K562 (cell line): ENCODE measurements around the gene KLHL12. TPM values are rescaled to one million over a fixed set of nuclear protein-coding genes. Genes with fewer than 3 reads are reported as not detected.

Experiments
- polyA plus RNA-seq, 8 experiments: library from polyadenylated mRNA; depleted of rRNA in 4 of 8; stranded (reverse) in 5 of 8; unstranded in 3 of 8; fragments of >200 nt; fragmentation: Nextera tagmentation in 2 of 8; fragmentation: Illumina TruSeq in 1 of 8; extraction: Ambion mirVana in 2 of 8; extraction: Trizol in 1 of 8; gene quantifications; 2 replicates each; pipeline versions ENCODE4 v1.2.1 to v1.2.3, GENCODE V29; 2011 to 2014; ENCODE audit warnings: inconsistent platforms in 1 of 8, missing spikeins in 1 of 8
- small RNA-seq: library from RNA; depleted of rRNA; stranded (forward); fragments of <200 nt; gene quantifications from one replicate; pipeline ENCODE3, GENCODE V24; 2014
- total RNA-seq, 7 experiments: library from RNA; depleted of rRNA in 6 of 7; stranded (reverse); fragments of >200 nt in 6 of 7; fragmentation: Illumina TruSeq in 2 of 7; extraction: Trizol in 2 of 7; gene quantifications; 2 replicates each; pipeline versions ENCODE4 v1.2.1 to v1.2.3, GENCODE V29; 2011 to 2021; ENCODE audit warnings: low replicate concordance in 1 of 7

The KLHL12 gene
- total and polyA plus RNA-seq, 9 of the 15 experiments (the other 6 are each of a cell fraction or from before 2014, with no cell fraction given): 23.1 to 85.1 (median 35.0) TPM

Small RNAs within 50 kb of the gene (small RNA-seq; reads per million reads assigned to genes)
- not detected for gene RF00019

Other genes starting within 250 kb of the KLHL12 start
Only the 7 nearest of the 11 such genes appear.
- gene KDM5B, start 118.8 kb downstream of the KLHL12 start, total RNA-seq (2014; rRNA removed): 50.7 and 56.3 TPM in 2 replicates
- gene KDM5B, start 118.8 kb downstream of the KLHL12 start, total RNA-seq (2014; rRNA removed; fragmentation: Illumina TruSeq; extraction: Trizol): 71.4 and 78.0 TPM in 2 replicates
- gene KDM5B, start 118.8 kb downstream of the KLHL12 start, total RNA-seq (2015; rRNA removed; fragmentation: Illumina TruSeq; extraction: Trizol): 54.6 and 57.1 TPM in 2 replicates
- gene KDM5B, start 118.8 kb downstream of the KLHL12 start, total RNA-seq (2021): 88.5 and 90.6 TPM in 2 replicates
- 61.1 and 72.3 TPM in 2 replicates for gene KDM5B, start 118.8 kb downstream of the KLHL12 start, polyA plus RNA-seq (2011; rRNA removed)
- gene KDM5B, start 118.8 kb downstream of the KLHL12 start, polyA plus RNA-seq (2014; fragmentation: Illumina TruSeq; extraction: Trizol): 44.4 and 58.5 TPM in 2 replicates
- gene KDM5B, start 118.8 kb downstream of the KLHL12 start, polyA plus RNA-seq (2014; fragmentation: Nextera tagmentation; extraction: Ambion mirVana): 10 to 100 TPM; 15.4 to 18.5 TPM
- 32.6 and 38.6 TPM in 2 replicates for gene KDM5B, start 118.8 kb downstream of the KLHL12 start, polyA plus RNA-seq (2014; rRNA removed)
- 0.45 TPM in 1 of 2 replicates, not detected in the other for gene PCAT6, start 116.3 kb downstream of the KLHL12 start, total RNA-seq (2014; rRNA removed)
- 0.25 TPM in 1 of 2 replicates, not detected in the other for gene PCAT6, start 116.3 kb downstream of the KLHL12 start, total RNA-seq (2014; rRNA removed; fragmentation: Illumina TruSeq; extraction: Trizol)
- gene PCAT6, start 116.3 kb downstream of the KLHL12 start, total RNA-seq (2015; rRNA removed; fragmentation: Illumina TruSeq; extraction: Trizol): 0.36 TPM in 1 of 2 replicates, not detected in the other
- 2.4 and 2.5 TPM in 2 replicates for gene PCAT6, start 116.3 kb downstream of the KLHL12 start, total RNA-seq (2021)
- gene PCAT6, start 116.3 kb downstream of the KLHL12 start, polyA plus RNA-seq (2011; rRNA removed): 1.0 and 2.2 TPM in 2 replicates
- gene PCAT6, start 116.3 kb downstream of the KLHL12 start, polyA plus RNA-seq (2014; fragmentation: Illumina TruSeq; extraction: Trizol): 0.65 and 2.8 TPM in 2 replicates
- gene PCAT6, start 116.3 kb downstream of the KLHL12 start, polyA plus RNA-seq (2014; fragmentation: Nextera tagmentation; extraction: Ambion mirVana): under 1 TPM; 0.35 to 0.42 TPM
- 0.13 and 1.0 TPM in 2 replicates for gene PCAT6, start 116.3 kb downstream of the KLHL12 start, polyA plus RNA-seq (2014; rRNA removed)
- 7.4 and 11.4 TPM in 2 replicates for gene RABIF, start 38.1 kb downstream of the KLHL12 start, total RNA-seq (2014; rRNA removed)
- gene RABIF, start 38.1 kb downstream of the KLHL12 start, total RNA-seq (2014; rRNA removed; fragmentation: Illumina TruSeq; extraction: Trizol): 8.8 and 9.8 TPM in 2 replicates
- gene RABIF, start 38.1 kb downstream of the KLHL12 start, total RNA-seq (2015; rRNA removed; fragmentation: Illumina TruSeq; extraction: Trizol): 13.3 and 13.4 TPM in 2 replicates
- gene RABIF, start 38.1 kb downstream of the KLHL12 start, total RNA-seq (2021): 11.0 and 12.3 TPM in 2 replicates
- gene RABIF, start 38.1 kb downstream of the KLHL12 start, polyA plus RNA-seq (2011; rRNA removed): 14.9 and 17.1 TPM in 2 replicates
- 17.6 and 20.1 TPM in 2 replicates for gene RABIF, start 38.1 kb downstream of the KLHL12 start, polyA plus RNA-seq (2014; fragmentation: Illumina TruSeq; extraction: Trizol)
- 10 to 100 TPM in 1 of 2 experiments, 1 to 10 TPM in 1; 8.7 to 10.1 TPM for gene RABIF, start 38.1 kb downstream of the KLHL12 start, polyA plus RNA-seq (2014; fragmentation: Nextera tagmentation; extraction: Ambion mirVana)
- 13.8 and 14.3 TPM in 2 replicates for gene RABIF, start 38.1 kb downstream of the KLHL12 start, polyA plus RNA-seq (2014; rRNA removed)
- gene ADIPOR1, start 31.1 kb upstream of the KLHL12 start, total RNA-seq (2014; rRNA removed): 100 and 120 TPM in 2 replicates
- 110 and 117 TPM in 2 replicates for gene ADIPOR1, start 31.1 kb upstream of the KLHL12 start, total RNA-seq (2014; rRNA removed; fragmentation: Illumina TruSeq; extraction: Trizol)
- gene ADIPOR1, start 31.1 kb upstream of the KLHL12 start, total RNA-seq (2015; rRNA removed; fragmentation: Illumina TruSeq; extraction: Trizol): 93.3 and 101 TPM in 2 replicates
- 95.2 and 96.1 TPM in 2 replicates for gene ADIPOR1, start 31.1 kb upstream of the KLHL12 start, total RNA-seq (2021)
- 217 and 228 TPM in 2 replicates for gene ADIPOR1, start 31.1 kb upstream of the KLHL12 start, polyA plus RNA-seq (2011; rRNA removed)
- 137 and 172 TPM in 2 replicates for gene ADIPOR1, start 31.1 kb upstream of the KLHL12 start, polyA plus RNA-seq (2014; fragmentation: Illumina TruSeq; extraction: Trizol)
- 10 to 100 TPM; 29.0 to 33.4 TPM for gene ADIPOR1, start 31.1 kb upstream of the KLHL12 start, polyA plus RNA-seq (2014; fragmentation: Nextera tagmentation; extraction: Ambion mirVana)
- 92.6 and 126 TPM in 2 replicates for gene ADIPOR1, start 31.1 kb upstream of the KLHL12 start, polyA plus RNA-seq (2014; rRNA removed)
- 42.8 and 48.3 TPM in 2 replicates for gene CYB5R1, start 40.0 kb upstream of the KLHL12 start, total RNA-seq (2014; rRNA removed)
- gene CYB5R1, start 40.0 kb upstream of the KLHL12 start, total RNA-seq (2014; rRNA removed; fragmentation: Illumina TruSeq; extraction: Trizol): 34.4 and 34.6 TPM in 2 replicates
- 32.2 and 32.3 TPM in 2 replicates for gene CYB5R1, start 40.0 kb upstream of the KLHL12 start, total RNA-seq (2015; rRNA removed; fragmentation: Illumina TruSeq; extraction: Trizol)
- 38.8 and 41.1 TPM in 2 replicates for gene CYB5R1, start 40.0 kb upstream of the KLHL12 start, total RNA-seq (2021)
- gene CYB5R1, start 40.0 kb upstream of the KLHL12 start, polyA plus RNA-seq (2011; rRNA removed): 29.0 and 35.8 TPM in 2 replicates
- gene CYB5R1, start 40.0 kb upstream of the KLHL12 start, polyA plus RNA-seq (2014; fragmentation: Illumina TruSeq; extraction: Trizol): 46.6 and 48.6 TPM in 2 replicates
- gene CYB5R1, start 40.0 kb upstream of the KLHL12 start, polyA plus RNA-seq (2014; fragmentation: Nextera tagmentation; extraction: Ambion mirVana): 10 to 100 TPM; 10.6 to 14.3 TPM
- 30.6 and 47.9 TPM in 2 replicates for gene CYB5R1, start 40.0 kb upstream of the KLHL12 start, polyA plus RNA-seq (2014; rRNA removed)
- 119 and 136 TPM in 2 replicates for gene TMEM183A, start 80.1 kb upstream of the KLHL12 start, total RNA-seq (2014; rRNA removed)
- 127 and 136 TPM in 2 replicates for gene TMEM183A, start 80.1 kb upstream of the KLHL12 start, total RNA-seq (2014; rRNA removed; fragmentation: Illumina TruSeq; extraction: Trizol)
- 114 TPM in 2 replicates for gene TMEM183A, start 80.1 kb upstream of the KLHL12 start, total RNA-seq (2015; rRNA removed; fragmentation: Illumina TruSeq; extraction: Trizol)
- 124 and 143 TPM in 2 replicates for gene TMEM183A, start 80.1 kb upstream of the KLHL12 start, total RNA-seq (2021)
- 166 and 180 TPM in 2 replicates for gene TMEM183A, start 80.1 kb upstream of the KLHL12 start, polyA plus RNA-seq (2011; rRNA removed)
- gene TMEM183A, start 80.1 kb upstream of the KLHL12 start, polyA plus RNA-seq (2014; fragmentation: Illumina TruSeq; extraction: Trizol): 144 and 190 TPM in 2 replicates
- 10 to 100 TPM; 23.4 to 31.8 TPM for gene TMEM183A, start 80.1 kb upstream of the KLHL12 start, polyA plus RNA-seq (2014; fragmentation: Nextera tagmentation; extraction: Ambion mirVana)
- gene TMEM183A, start 80.1 kb upstream of the KLHL12 start, polyA plus RNA-seq (2014; rRNA removed): 124 and 139 TPM in 2 replicates
- 0.94 and 1.00 TPM in 2 replicates for gene PPFIA4, start 99.3 kb upstream of the KLHL12 start, total RNA-seq (2014; rRNA removed)
- gene PPFIA4, start 99.3 kb upstream of the KLHL12 start, total RNA-seq (2014; rRNA removed; fragmentation: Illumina TruSeq; extraction: Trizol): 0.22 and 0.36 TPM in 2 replicates
- gene PPFIA4, start 99.3 kb upstream of the KLHL12 start, total RNA-seq (2015; rRNA removed; fragmentation: Illumina TruSeq; extraction: Trizol): 0.43 and 0.60 TPM in 2 replicates
- gene PPFIA4, start 99.3 kb upstream of the KLHL12 start, total RNA-seq (2021): 1.9 and 2.0 TPM in 2 replicates
- gene PPFIA4, start 99.3 kb upstream of the KLHL12 start, polyA plus RNA-seq (2011; rRNA removed): 12.0 and 15.5 TPM in 2 replicates
- gene PPFIA4, start 99.3 kb upstream of the KLHL12 start, polyA plus RNA-seq (2014; fragmentation: Illumina TruSeq; extraction: Trizol): 0.69 and 0.70 TPM in 2 replicates
- under 1 TPM; 0.07 to 0.08 TPM for gene PPFIA4, start 99.3 kb upstream of the KLHL12 start, polyA plus RNA-seq (2014; fragmentation: Nextera tagmentation; extraction: Ambion mirVana)
- gene PPFIA4, start 99.3 kb upstream of the KLHL12 start, polyA plus RNA-seq (2014; rRNA removed): 1.2 and 5.3 TPM in 2 replicates